Loucy (cell line): ENCODE measurements around the gene CCDC92B.
"Not testable (repeated sequence)": the region's sequence is repeated elsewhere in the genome, so short reads cannot be mapped to it uniquely, and the experiment has no call there.

ENCODE experiments used
- H2AFZ ChIP-seq: fragments of 200-600 bp; sonication (generic); 2 replicates; pipeline ENCODE4 v1.6.0; 2016; ENCODE audit warnings: antibody characterized with exemption, mild to moderate bottlenecking, low read length, moderate library complexity
- H3F3A ChIP-seq: fragments of 200-600 bp; 2 replicates; pipeline ENCODE4 v1.6.0; 2016; ENCODE audit warnings: antibody characterized with exemption, low read depth, mild to moderate bottlenecking
- H3K27me3 ChIP-seq: fragments of 200-600 bp; sonication (generic); 2 replicates; pipeline ENCODE4 v1.6.1; 2014; ENCODE audit warnings: low read length, mild to moderate bottlenecking; ENCODE audit not compliant: insufficient read depth, poor library complexity, severe bottlenecking
- H3K36me3 ChIP-seq: fragments of 200-600 bp; sonication (generic); 2 replicates; pipeline ENCODE4 v1.6.1; 2016; ENCODE audit warnings: low read length; ENCODE audit not compliant: insufficient read depth
- H3K4me1 ChIP-seq: fragments of 200-600 bp; sonication (generic); 2 replicates; pipeline ENCODE4 v1.5.1; 2014; ENCODE audit warnings: low read length, mild to moderate bottlenecking; ENCODE audit not compliant: insufficient read depth, poor library complexity, severe bottlenecking
- H3K4me2 ChIP-seq: fragments of 200-600 bp; sonication (generic); 2 replicates; pipeline ENCODE4 v1.6.0; 2014; ENCODE audit warnings: antibody characterized with exemption, low read length, low read depth, mild to moderate bottlenecking; ENCODE audit not compliant: poor library complexity, severe bottlenecking
- H3K4me3 ChIP-seq: fragments of 200-600 bp; sonication (generic); 2 replicates; pipeline ENCODE4 v1.5.1; 2014; ENCODE audit warnings: low read length, mild to moderate bottlenecking, mixed read lengths; ENCODE audit not compliant: poor library complexity, severe bottlenecking
- H3K79me2 ChIP-seq: fragments of 200-600 bp; sonication (generic); 2 replicates; pipeline ENCODE4 v1.6.1; 2014; ENCODE audit warnings: low read length; ENCODE audit not compliant: insufficient read depth
- H3K9ac ChIP-seq: fragments of 200-600 bp; sonication (generic); 2 replicates; pipeline ENCODE4 v1.6.0; 2014; ENCODE audit warnings: mild to moderate bottlenecking, low read depth, low read length, moderate library complexity; ENCODE audit not compliant: poor library complexity, severe bottlenecking
- H3K9me2 ChIP-seq: fragments of 200-600 bp; sonication (generic); replicated peaks from 2 replicates; pipeline ENCODE4 v1.6.1; 2016; ENCODE audit warnings: low read depth, low read length, mixed read lengths
- H3K9me3 ChIP-seq: fragments of 200-600 bp; sonication (generic); 2 replicates; pipeline ENCODE4 v1.6.1; 2014; ENCODE audit warnings: mild to moderate bottlenecking, antibody characterized with exemption, low read length, low read depth; ENCODE audit not compliant: insufficient read depth
- H4K20me1 ChIP-seq: fragments of 200-600 bp; sonication (generic); 2 replicates; pipeline ENCODE4 v1.6.0; 2014; ENCODE audit warnings: antibody characterized with exemption, low read length, mild to moderate bottlenecking; ENCODE audit not compliant: insufficient read depth, poor library complexity, severe bottlenecking
- CTCF ChIP-seq: fragments of 200-600 bp; sonication (generic); conservative IDR thresholded peaks from 2 replicates; pipeline ENCODE4 v1.5.1; 2014; ENCODE audit warnings: mild to moderate bottlenecking, antibody characterized with exemption, low read length
- EZH2phosphoT487 ChIP-seq: fragments of 200-600 bp; IDR thresholded peaks from 2 replicates; pipeline ENCODE4 v1.6.1; 2018; ENCODE audit warnings: antibody characterized with exemption, mild to moderate bottlenecking, moderate library complexity, borderline replicate concordance

The CCDC92B gene

GRCh38 chr17:2700030-2700490 is 49.4 kb downstream of the CCDC92B start:
- H3K9me2 ChIP-seq = no peaks in the 10 kb centered on the region
- H3K79me2 ChIP-seq = peaks cover 6% of the 10 kb centered on the region; the same call in 1 of the 2 replicates
- peaks cover 57% of the 10 kb centered on the region; the same call in 1 of the 2 replicates for H3K36me3 ChIP-seq
- TF ChIP-seq CTCF = no peak
- no peak for TF ChIP-seq EZH2phosphoT487
- H3K9me3 ChIP-seq = no peaks in the 10 kb centered on the region
- H3K4me3 ChIP-seq = no peak overlapping the region
- no peaks in the 10 kb centered on the region for H3K27me3 ChIP-seq
- no peak overlapping the region for H2AFZ ChIP-seq
- H3K4me1 ChIP-seq = no peaks in the 10 kb centered on the region
- H3F3A ChIP-seq = no peaks in the 10 kb centered on the region
- peaks cover 3% of the 10 kb centered on the region for H4K20me1 ChIP-seq
- no peak overlapping the region for H3K4me2 ChIP-seq
- no peak overlapping the region for H3K9ac ChIP-seq

GRCh38 chr17:2699216-2699805 is 50.1 kb downstream of the CCDC92B start:
- H3K4me3 ChIP-seq, H3K4me1 ChIP-seq, H3K9ac ChIP-seq, H3K27me3 ChIP-seq, H3F3A ChIP-seq, H4K20me1 ChIP-seq, H2AFZ ChIP-seq, H3K9me3 ChIP-seq, H3K79me2 ChIP-seq, H3K9me2 ChIP-seq, H3K4me2 ChIP-seq: not testable (repeated sequence)
- peaks cover 57% of the 10 kb centered on the region; the same call in 1 of the 2 replicates for H3K36me3 ChIP-seq

DNA sequence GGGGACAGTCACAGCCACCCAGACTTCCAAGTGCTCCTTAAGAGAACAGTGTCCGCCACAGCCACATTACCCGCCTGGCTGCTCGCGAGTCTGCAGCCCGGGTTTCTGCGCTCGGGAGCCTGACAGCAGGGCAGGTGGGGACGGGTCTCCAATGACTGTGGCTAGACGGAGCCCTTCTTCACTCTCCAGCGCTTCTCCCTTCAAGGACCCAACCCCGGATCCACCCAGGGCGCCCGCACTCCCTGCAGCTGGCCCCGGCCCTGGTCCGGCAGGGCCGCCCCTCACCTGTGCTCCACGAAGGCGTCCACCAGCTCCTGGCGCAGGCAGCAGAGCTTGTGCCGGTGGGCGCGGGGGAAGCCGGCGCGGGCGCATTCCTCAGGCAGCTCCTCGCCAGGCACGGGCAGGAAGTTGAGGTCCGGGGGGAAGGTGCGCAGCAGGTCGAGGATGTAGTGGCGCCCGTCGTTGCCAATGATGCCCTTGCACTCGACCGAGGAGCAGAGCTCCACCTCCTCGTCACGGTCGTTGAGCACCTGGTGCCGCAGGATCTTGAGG is 51.8 kb downstream of the CCDC92B start:
- Histone ChIP-seq H4K20me1 (no peaks in the 10 kb centered on the region), H3K9ac (no peak overlapping the region), H3K4me3 (no peak overlapping the region), H2AFZ (no peak overlapping the region), H3K9me3 (no peaks in the 10 kb centered on the region), H3K9me2 (no peaks in the 10 kb centered on the region), H3K27me3 (no peaks in the 10 kb centered on the region), H3K4me1 (no peaks in the 10 kb centered on the region), H3F3A (no peaks in the 10 kb centered on the region), H3K79me2 (no peaks in the 10 kb centered on the region), H3K4me2 (no peak overlapping the region), H3K36me3 (peaks cover 55% of the 10 kb centered on the region; the same call in 1 of the 2 replicates)
- TF ChIP-seq EZH2phosphoT487 (no peak), CTCF (no peak)
